T-cell (primary cell): ENCODE measurements around the gene SPATA31D3. TPM values are rescaled to one million over a fixed set of nuclear protein-coding genes. Genes with fewer than 3 reads are reported as not detected.
"Not testable (repeated sequence)": the region's sequence is repeated elsewhere in the genome, so short reads cannot be mapped to it uniquely, and the experiment has no call there.

Experiments used
- ATAC-seq, 4 experiments: fragments of 200-7000 bp in 3 of 4; fragments of 150-1000 bp in 1 of 4; cut with Tn5 transposase; replicated peaks in 1 of 4; 1 replicate in 3 of 4; 2 replicates in 1 of 4; pipeline ENCODE4 v1.10.0; 2021; ENCODE audit warnings: moderate library complexity in 3 of 4, mild to moderate bottlenecking in 2 of 4, moderate number of reproducible peaks in 1 of 4
- CTCF ChIA-PET, 2 donors: fragments of 300-600 bp; sonication (Branson Sonifier 250); formaldehyde crosslinking; loops; one replicate each; lab custom pipeline; 2022; ENCODE audit warnings: antibody characterized with exemption in 2 of 2; lab: Charles Lee
- POLR2A ChIA-PET, 2 donors: fragments of 300-600 bp; sonication (Branson Sonifier 250); formaldehyde crosslinking; loops; one replicate each; lab custom pipeline; 2022; ENCODE audit warnings: antibody characterized with exemption in 2 of 2; lab: Charles Lee
- DNase-seq, 35 experiments: peaks; one replicate each; pipeline versions ENCODE4 v3.0.0 to v3.0.0-alpha.2; 2013 to 2023
- H3K27ac ChIP-seq: one replicate; pipeline ENCODE4 v1.5.1; 2013; ENCODE audit warnings: low read length
- H3K27me3 ChIP-seq, 2 experiments: replicated peaks in 1 of 2; 1 replicate in 1 of 2; 2 replicates in 1 of 2; pipeline versions ENCODE4 v1.6.1 to v1.7.0; 2013; ENCODE audit warnings: low read length in 1 of 2, mixed read lengths in 1 of 2; ENCODE audit not compliant: control insufficient read depth in 2 of 2, insufficient read depth in 2 of 2; ENCODE audit errors: extremely low read depth in 1 of 2
- H3K36me3 ChIP-seq, 2 donors: 1 replicate in 1 of 2; 2 replicates in 1 of 2; pipeline versions ENCODE4 v1.6.1 to v1.7.0; 2013; ENCODE audit warnings: low read length in 1 of 2; ENCODE audit not compliant: control insufficient read depth in 2 of 2, insufficient read depth in 1 of 2; ENCODE audit errors: extremely low read depth in 1 of 2
- H3K4me1 ChIP-seq, 2 experiments: 1 replicate in 1 of 2; 2 replicates in 1 of 2; pipeline versions ENCODE4 v1.6.1 to v1.7.0; 2013; ENCODE audit warnings: low read length in 2 of 2, mixed read lengths in 1 of 2; ENCODE audit not compliant: insufficient read depth in 2 of 2, control insufficient read depth in 1 of 2; ENCODE audit errors: extremely low read depth in 1 of 2
- H3K4me3 ChIP-seq, 2 donors: 1 replicate in 1 of 2; 2 replicates in 1 of 2; pipeline versions ENCODE4 v1.5.1 to v1.7.0; 2013; ENCODE audit warnings: mild to moderate bottlenecking in 2 of 2, low read length in 1 of 2, moderate library complexity in 1 of 2; ENCODE audit not compliant: control insufficient read depth in 1 of 2; ENCODE audit errors: extremely low read depth in 1 of 2
- H3K9me3 ChIP-seq: 2 replicates; pipeline ENCODE4 v1.7.0; 2013
- H3K27ac Mint-ChIP-seq, 2 donors: one replicate each; pipeline ENCODE4 v1.8.0; 2020 to 2021; ENCODE audit warnings: mild to moderate bottlenecking in 2 of 2, mixed read lengths in 2 of 2
- H3K27me3 Mint-ChIP-seq, 2 donors: one replicate each; pipeline ENCODE4 v1.8.0; 2021 to 2022; ENCODE audit warnings: mixed read lengths in 2 of 2
- H3K36me3 Mint-ChIP-seq: one replicate; pipeline ENCODE4 v1.8.0; 2021; ENCODE audit warnings: mixed read lengths
- H3K4me1 Mint-ChIP-seq, 3 donors: one replicate each; pipeline ENCODE4 v1.8.0; 2020 to 2022; ENCODE audit warnings: mixed read lengths in 3 of 3, mild to moderate bottlenecking in 1 of 3
- H3K4me3 Mint-ChIP-seq, 3 donors: one replicate each; pipeline ENCODE4 v1.8.0; 2020 to 2022; ENCODE audit warnings: mild to moderate bottlenecking in 3 of 3, mixed read lengths in 3 of 3, moderate library complexity in 3 of 3
- H3K9me3 Mint-ChIP-seq, 3 donors: one replicate each; pipeline ENCODE4 v1.8.0; 2020 to 2022; ENCODE audit warnings: mixed read lengths in 3 of 3
- WGBS: methylation state at CpG from one replicate; pipeline ENCODE4 v1.1.5; 2013; ENCODE audit warnings: missing lambda C conversion rate; ENCODE audit not compliant: insufficient coverage; 5-methylcytosine and 5-hydroxymethylcytosine counted together
- total RNA-seq, 35 experiments: library from RNA in 6 of 35; stranded (reverse) in 6 of 35; fragments of 120-200 nt in 1 of 35; gene quantifications; one replicate each; pipeline versions ENCODE4 v1.2.1 to v1.2.4 and lab custom pipeline; 2013 to 2026

SPATA31D3 gene
- not detected for total RNA-seq
- total RNA-seq (2013): not detected
- total RNA-seq (lab: John Stamatoyannopoulos, UW): 0 reads per million in 29 experiments

GRCh38 chr9:81943393-81943792 is at the start of gene SPATA31D3:
Gene SPATA31D3, plus strand, starts transcription at chr9:81943500. Its CDS starts 86 bp downstream, at chr9:81943586.
- not testable (repeated sequence) for H3K36me3 ChIP-seq, ATAC-seq

GRCh38 chr9:81893929-81894328 is 49.4 kb upstream of the SPATA31D3 start:
- H3K27ac ChIP-seq: no peak overlapping the region
- no peaks in the 10 kb centered on the region for H3K4me1 ChIP-seq
- CTCF ChIA-PET: no interaction called here
- no peak overlapping the region for H3K4me3 ChIP-seq
- no peaks in the 10 kb centered on the region for H3K36me3 ChIP-seq
- Mint-ChIP-seq H3K27ac (no peak overlapping the region), H3K4me1 (no peaks in the 10 kb centered on the region), H3K4me3 (no peak overlapping the region), H3K9me3 (peaks cover 3 to 4% (median 4%) of the 10 kb centered on the region in 3 donors), H3K36me3 (no peaks in the 10 kb centered on the region), H3K27me3 (no peaks in the 10 kb centered on the region)
- DNase-seq (no peak), ATAC-seq (no peak)
- H3K27me3 ChIP-seq: no peaks in the 10 kb centered on the region
- POLR2A ChIA-PET: no interaction called here
- WGBS: no CpG with 5 or more reads among the region's 3 CpGs
- no peaks in the 10 kb centered on the region for H3K9me3 ChIP-seq

More at GRCh38 chr9:81943393-81943792, at the start of gene SPATA31D3:
- H3K9me3 Mint-ChIP-seq, H3K9me3 ChIP-seq, H3K4me1 Mint-ChIP-seq, POLR2A ChIA-PET, H3K4me3 ChIP-seq, CTCF ChIA-PET, H3K27ac Mint-ChIP-seq, H3K27me3 ChIP-seq, H3K4me3 Mint-ChIP-seq, H3K36me3 Mint-ChIP-seq, DNase-seq, H3K27ac ChIP-seq, H3K27me3 Mint-ChIP-seq, H3K4me1 ChIP-seq: not testable (repeated sequence)
- WGBS: no CpG with 5 or more reads among the region's 2 CpGs

GRCh38 chr9:81894891-81895290 is 48.4 kb upstream of the SPATA31D3 start:
- no peak for DNase-seq
- no peaks in the 10 kb centered on the region for H3K27me3 Mint-ChIP-seq
- peaks cover 3 to 4% (median 4%) of the 10 kb centered on the region in 3 donors for H3K9me3 Mint-ChIP-seq
- H3K36me3 Mint-ChIP-seq: no peaks in the 10 kb centered on the region
- ChIA-PET CTCF (no interaction called here), POLR2A (no interaction called here)
- no CpG with 5 or more reads among the region's 1 CpG for WGBS
- no peaks in the 10 kb centered on the region for H3K27me3 ChIP-seq
- no peak overlapping the region for H3K4me3 Mint-ChIP-seq
- no peaks in the 10 kb centered on the region for H3K36me3 ChIP-seq
- H3K4me1 Mint-ChIP-seq: no peaks in the 10 kb centered on the region
- H3K4me3 ChIP-seq: no peak overlapping the region
- H3K27ac ChIP-seq: no peak overlapping the region
- no peaks in the 10 kb centered on the region for H3K9me3 ChIP-seq
- H3K27ac Mint-ChIP-seq: no peak overlapping the region
- H3K4me1 ChIP-seq: no peaks in the 10 kb centered on the region
- no peak for ATAC-seq

- H3K4me1 ChIP-seq: no peaks in the 10 kb centered on the region
- H3K9me3 ChIP-seq: no peaks in the 10 kb centered on the region
- ChIA-PET CTCF (interaction anchor here in 1 of 2 donors (0.6 kb wide), 1 partner anchor 14 kb away, joined by 3 read pairs; no protein-coding TSS in a partner anchor), POLR2A (no interaction called here)
- Mint-ChIP-seq H3K27ac (no peak overlapping the region), H3K4me1 (no peaks in the 10 kb centered on the region), H3K27me3 (no peaks in the 10 kb centered on the region), H3K36me3 (no peaks in the 10 kb centered on the region), H3K9me3 (peaks cover 0 to 4% (median 4%) of the 10 kb centered on the region in 3 donors), H3K4me3 (no peak overlapping the region)
- no peaks in the 10 kb centered on the region for H3K27me3 ChIP-seq
- no peak overlapping the region for H3K27ac ChIP-seq
- no peak overlapping the region for H3K4me3 ChIP-seq
- no peak for DNase-seq
- H3K36me3 ChIP-seq: no peaks in the 10 kb centered on the region
- no peak for ATAC-seq
Observed at GRCh38 chr9:81896070-81896469, 47.2 kb upstream of the SPATA31D3 start.

- no CpG with 5 or more reads among the region's 1 CpG for WGBS
- POLR2A ChIA-PET: interaction anchor here in 1 of 2 donors (0.6 kb wide), 1 partner anchor 1028 kb away, joined by 3 read pairs; no protein-coding TSS in a partner anchor
- Histone ChIP-seq H3K4me3 (no peak overlapping the region), H3K36me3 (no peaks in the 10 kb centered on the region), H3K4me1 (no peaks in the 10 kb centered on the region), H3K9me3 (no peaks in the 10 kb centered on the region), H3K27ac (no peak overlapping the region), H3K27me3 (no peaks in the 10 kb centered on the region)
- no peak overlapping the region for H3K4me3 Mint-ChIP-seq
- no peaks in the 10 kb centered on the region for H3K27me3 Mint-ChIP-seq
- H3K9me3 Mint-ChIP-seq: peaks cover 0 to 7% (median 4%) of the 10 kb centered on the region in 3 donors
- H3K36me3 Mint-ChIP-seq: no peaks in the 10 kb centered on the region
- DNase-seq (no peak), ATAC-seq (no peak)
- CTCF ChIA-PET: no interaction called here
- H3K27ac Mint-ChIP-seq: no peak overlapping the region
- no peaks in the 10 kb centered on the region for H3K4me1 Mint-ChIP-seq
Observed at GRCh38 chr9:81898851-81899250, 44.4 kb upstream of the SPATA31D3 start.

GRCh38 chr9:81902196-81902595 is 41.1 kb upstream of the SPATA31D3 start:
- 100% methylated on average over 2 of the region's 2 CpGs for WGBS
- POLR2A ChIA-PET: no interaction called here

GRCh38 chr9:81902626-81903025 is 40.7 kb upstream of the SPATA31D3 start:
- ChIA-PET CTCF (no interaction called here), POLR2A (no interaction called here)
- H3K36me3 Mint-ChIP-seq: no peaks in the 10 kb centered on the region
- no peak for ATAC-seq
- H3K4me3 ChIP-seq: no peak overlapping the region
- H3K9me3 ChIP-seq: no peaks in the 10 kb centered on the region
- no peaks in the 10 kb centered on the region for H3K27me3 Mint-ChIP-seq
- DNase-seq: no peak
- no peaks in the 10 kb centered on the region for H3K36me3 ChIP-seq
- no peak overlapping the region for H3K4me3 Mint-ChIP-seq
- H3K27ac ChIP-seq: no peak overlapping the region
- peaks cover 0 to 3% (median 0%) of the 10 kb centered on the region in 3 donors for H3K9me3 Mint-ChIP-seq
- H3K27me3 ChIP-seq: no peaks in the 10 kb centered on the region
- no CpG with 5 or more reads among the region's 3 CpGs for WGBS
- H3K4me1 Mint-ChIP-seq: no peaks in the 10 kb centered on the region
- no peaks in the 10 kb centered on the region for H3K4me1 ChIP-seq
- H3K27ac Mint-ChIP-seq: no peak overlapping the region

More at GRCh38 chr9:81902196-81902595, 41.1 kb upstream of the SPATA31D3 start:
- H3K27me3 ChIP-seq: no peaks in the 10 kb centered on the region
- H3K27ac Mint-ChIP-seq: no peak overlapping the region
- no peaks in the 10 kb centered on the region for H3K36me3 ChIP-seq
- no peak for ATAC-seq
- no peaks in the 10 kb centered on the region for H3K4me1 Mint-ChIP-seq
- peaks cover 0 to 3% (median 0%) of the 10 kb centered on the region in 3 donors for H3K9me3 Mint-ChIP-seq
- no peaks in the 10 kb centered on the region for H3K4me1 ChIP-seq
- CTCF ChIA-PET: no interaction called here
- H3K27ac ChIP-seq: no peak overlapping the region
- DNase-seq: no peak
- H3K9me3 ChIP-seq: no peaks in the 10 kb centered on the region
- H3K27me3 Mint-ChIP-seq: no peaks in the 10 kb centered on the region
- no peak overlapping the region for H3K4me3 Mint-ChIP-seq
- no peak overlapping the region for H3K4me3 ChIP-seq
- H3K36me3 Mint-ChIP-seq: no peaks in the 10 kb centered on the region
